SK-N-SH (cell line): ENCODE results near the gene TFCP2. TPM values are rescaled to one million over a fixed set of nuclear protein-coding genes. Genes with fewer than 3 reads are reported as not detected.

Experiments used
- CTCF ChIA-PET: fragments of 300-600, 350-600 bp; formaldehyde crosslinking; extraction: SDS; loops from one replicate; lab custom pipeline; 2021; lab: Yijun Ruan, JAX
- POLR2A ChIA-PET: fragments of 350-600 bp; sonication (Branson Sonifier 250); formaldehyde crosslinking; extraction: SDS; loops from one replicate; lab custom pipeline; 2020; ENCODE audit warnings: antibody characterized with exemption, inconsistent platforms; lab: Yijun Ruan, JAX
- DNase-seq: peaks from one replicate; pipeline ENCODE4 v3.0.0; 2012
- H2AFZ ChIP-seq: fragments of 200-600 bp; sonication (generic); 2 replicates; pipeline ENCODE4 v1.8.1; 2016; ENCODE audit warnings: antibody characterized with exemption, mild to moderate bottlenecking, low read depth
- H3F3A ChIP-seq: fragments of 200-600 bp; sonication (generic); replicated peaks from 2 replicates; pipeline ENCODE3; 2016; ENCODE audit warnings: antibody characterized with exemption, mild to moderate bottlenecking; ENCODE audit not compliant: insufficient read depth
- H3K27ac ChIP-seq, 2 experiments: fragments of 200-500 bp in 1 of 2; fragments of 200-600 bp in 1 of 2; sonication (Bioruptor generic) in 1 of 2; sonication (generic), shearing (Covaris generic) in 1 of 2; 2 replicates each; pipeline versions ENCODE4 v1.5.1 to v1.6.1; 2014 to 2016; ENCODE audit warnings: low read depth in 2 of 2, inconsistent platforms in 1 of 2, low read length in 1 of 2, mild to moderate bottlenecking in 1 of 2, mixed read lengths in 1 of 2
- H3K27me3 ChIP-seq: fragments of 200-600 bp; sonication (generic), shearing (Covaris generic); 2 replicates; pipeline ENCODE4 v1.6.1; 2016; ENCODE audit warnings: mixed run types; ENCODE audit not compliant: insufficient read depth
- H3K36me3 ChIP-seq, 2 experiments: fragments of 200-500 bp in 1 of 2; fragments of 200-600 bp in 1 of 2; sonication (Bioruptor generic) in 1 of 2; sonication (generic) in 1 of 2; replicated peaks in 1 of 2; 2 replicates each; pipeline versions ENCODE3 to v1.5.1; 2014 to 2016; ENCODE audit warnings: low read length in 1 of 2, mild to moderate bottlenecking in 1 of 2; ENCODE audit not compliant: insufficient read depth in 2 of 2, control insufficient read depth in 1 of 2
- H3K4me1 ChIP-seq, 2 experiments: fragments of 200-500 bp in 1 of 2; fragments of 200-600 bp in 1 of 2; sonication (Bioruptor generic) in 1 of 2; sonication (generic), shearing (Covaris generic) in 1 of 2; 2 replicates each; pipeline versions ENCODE4 v1.5.1 to v1.6.1; 2014 to 2016; ENCODE audit warnings: low read depth in 1 of 2, low read length in 1 of 2, mixed run types in 1 of 2; ENCODE audit not compliant: insufficient read depth in 2 of 2, control insufficient read depth in 1 of 2
- H3K4me2 ChIP-seq: fragments of 200-600 bp; sonication (generic), shearing (Covaris generic); 2 replicates; pipeline ENCODE4 v1.6.1; 2017; ENCODE audit warnings: mixed run types
- H3K4me3 ChIP-seq, 2 experiments: fragments of 200-500 bp in 1 of 2; fragments of 200-600 bp in 1 of 2; sonication (Bioruptor generic) in 1 of 2; sonication (generic), shearing (Covaris generic) in 1 of 2; 2 replicates each; pipeline versions ENCODE4 v1.5.1 to v1.8.1; 2014 to 2016; ENCODE audit warnings: low read depth in 2 of 2, inconsistent platforms in 1 of 2, low read length in 1 of 2, mild to moderate bottlenecking in 1 of 2, mixed read lengths in 1 of 2, moderate library complexity in 1 of 2
- H3K79me2 ChIP-seq: fragments of 200-600 bp; sonication (generic); 2 replicates; pipeline ENCODE4 v1.8.1; 2017; ENCODE audit warnings: mild to moderate bottlenecking; ENCODE audit not compliant: insufficient read depth
- H3K9ac ChIP-seq: fragments of 200-600 bp; sonication (generic); 2 replicates; pipeline ENCODE4 v1.6.1; 2017; ENCODE audit warnings: mixed run types
- H3K9me2 ChIP-seq: fragments of 200-600 bp; sonication (generic); 2 replicates; pipeline ENCODE4 v1.6.1; 2017; ENCODE audit warnings: mixed run types
- H3K9me3 ChIP-seq: fragments of 200-600 bp; sonication (generic); 2 replicates; pipeline ENCODE4 v1.6.1; 2017; ENCODE audit warnings: mixed run types, mild to moderate bottlenecking, moderate library complexity
- H4K20me1 ChIP-seq: fragments of 200-600 bp; sonication (generic); 2 replicates; pipeline ENCODE4 v1.6.1; 2017; ENCODE audit warnings: mild to moderate bottlenecking, mixed run types; ENCODE audit not compliant: insufficient read depth
- CHD2 ChIP-seq: fragments of 150-350 bp; IDR thresholded peaks from 2 replicates; pipeline ENCODE4 v1.6.1; 2018; ENCODE audit warnings: low read length; ENCODE audit not compliant: partially characterized antibody
- CTCF ChIP-seq: fragments of 200-600 bp; sonication (generic); IDR thresholded peaks from 2 replicates; pipeline ENCODE4 v1.6.1; 2017; ENCODE audit warnings: antibody characterized with exemption, mild to moderate bottlenecking, moderate library complexity
- EZH2phosphoT487 ChIP-seq: fragments of 200-600 bp; sonication (generic); IDR thresholded peaks from 2 replicates; pipeline ENCODE4 v1.6.1; 2017; ENCODE audit warnings: low read depth, mixed run types, mild to moderate bottlenecking, antibody characterized with exemption, moderate library complexity, borderline replicate concordance
- FOSL2 ChIP-seq: IDR thresholded peaks from 2 replicates; pipeline ENCODE4 v1.4.0; 2012; ENCODE audit warnings: low read depth, mild to moderate bottlenecking, moderate library complexity, borderline replicate concordance
- FOXJ3 ChIP-seq: sonication (generic); formaldehyde crosslinking; IDR thresholded peaks from 2 replicates; pipeline ENCODE4 v1.5.1; 2020; ENCODE audit warnings: mild to moderate bottlenecking, missing genetic modification reagents
- GABPA ChIP-seq: IDR thresholded peaks from 2 replicates; pipeline ENCODE4 v1.4.0; 2012; ENCODE audit warnings: low read depth, mild to moderate bottlenecking
- IRF3 ChIP-seq: fragments of 150-350 bp; IDR thresholded peaks from 2 replicates; pipeline ENCODE4 v1.6.1; 2016; ENCODE audit warnings: mild to moderate bottlenecking, low read depth, low read length
- MAX ChIP-seq: IDR thresholded peaks from 2 replicates; pipeline ENCODE4 v1.4.0; 2012; ENCODE audit warnings: low read depth
- MXI1 ChIP-seq: IDR thresholded peaks from 2 replicates; pipeline ENCODE4 v1.6.1; 2012; ENCODE audit warnings: mild to moderate bottlenecking, low read depth, low read length, improper control_type of control experiment
- NFIC ChIP-seq: IDR thresholded peaks from 2 replicates; pipeline ENCODE4 v1.4.0; 2012; ENCODE audit warnings: borderline replicate concordance
- NRF1 ChIP-seq: IDR thresholded peaks from 2 replicates; pipeline ENCODE4 v1.6.1; 2012; ENCODE audit warnings: low read depth, mild to moderate bottlenecking, low read length
- POLR2AphosphoS5 ChIP-seq: IDR thresholded peaks from 2 replicates; pipeline ENCODE4 v1.6.1; 2012; ENCODE audit warnings: low read depth, low read length
- RCOR1 ChIP-seq: fragments of 150-350 bp; IDR thresholded peaks from 2 replicates; pipeline ENCODE4 v1.6.1; 2017; ENCODE audit warnings: antibody characterized with exemption, low read length
- RFX5 ChIP-seq: IDR thresholded peaks from 2 replicates; pipeline ENCODE4 v1.6.1; 2012; ENCODE audit warnings: mild to moderate bottlenecking, improper control_type of control experiment, low read length
- SIN3A ChIP-seq: IDR thresholded peaks from 2 replicates; pipeline ENCODE4 v1.6.1; 2012; ENCODE audit warnings: low read depth, mild to moderate bottlenecking, low read length, moderate library complexity, borderline replicate concordance
- SMC3 ChIP-seq: IDR thresholded peaks from 2 replicates; pipeline ENCODE4 v1.6.1; 2012; ENCODE audit warnings: low read depth, low read length, improper control_type of control experiment
- TEAD4 ChIP-seq: IDR thresholded peaks from 2 replicates; pipeline ENCODE4 v1.4.0; 2012; ENCODE audit warnings: mild to moderate bottlenecking, borderline replicate concordance; ENCODE audit not compliant: insufficient read depth
- WGBS: methylation state at CpG from one replicate; pipeline ENCODE4 v1.1.6; 2017; ENCODE audit warnings: low lambda C conversion rate; 5-methylcytosine and 5-hydroxymethylcytosine counted together
- polyA plus RNA-seq, 3 experiments: library from polyadenylated mRNA; depleted of rRNA; stranded (reverse); fragments of >200 nt; gene quantifications; 2 replicates each; pipeline ENCODE4 v1.2.3, GENCODE V29; 2012

TFCP2 gene
- polyA plus RNA-seq, 1 of the 3 experiments (the other 2 are of a cell fraction): 18.1 TPM

- no peak for TF ChIP-seq NFIC
- H3K9me2 ChIP-seq: no peaks in the 10 kb centered on the region
Observed at GRCh38 chr12:51162217-51162616, 10.7 kb downstream of the TFCP2 start.

DNA sequence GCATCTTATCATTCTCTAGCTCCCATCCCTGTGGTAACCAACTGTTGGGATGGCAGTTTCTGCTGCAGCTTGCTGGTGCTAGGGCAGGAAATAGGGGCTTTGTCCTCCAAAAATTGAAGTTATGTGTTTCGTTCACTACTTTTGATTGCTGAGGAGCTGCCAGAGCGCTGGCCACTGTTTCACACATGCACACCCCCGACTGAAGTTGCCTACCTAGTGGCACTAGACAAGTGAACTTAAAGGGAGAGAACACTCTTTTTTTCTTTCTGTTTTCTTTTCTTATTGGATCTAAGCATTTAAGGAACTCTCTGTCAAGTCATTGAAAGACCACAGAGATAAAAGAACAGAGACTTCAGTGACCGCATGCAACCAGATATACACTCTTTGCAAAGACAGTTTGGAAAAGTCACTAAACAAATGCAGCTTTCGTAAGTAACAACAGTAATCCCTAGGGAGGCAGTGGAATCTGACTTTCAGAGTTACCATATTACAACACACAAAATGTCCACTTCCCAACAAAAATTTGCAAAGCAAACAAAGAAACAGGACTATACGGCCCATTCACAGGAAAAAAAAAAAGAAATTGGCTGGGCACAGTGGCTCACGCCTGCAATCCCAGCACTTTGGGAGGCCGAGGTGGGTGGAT, 12.0 kb downstream of the TFCP2 start:
- Histone ChIP-seq H3K27me3 (no peaks in the 10 kb centered on the region), H3K4me3 (no peak overlapping the region), H3K36me3 (no peaks in the 10 kb centered on the region), H3K9me3 (no peaks in the 10 kb centered on the region), H3K79me2 (peaks cover 81% of the 10 kb centered on the region), H2AFZ (no peak overlapping the region), H3K4me2 (no peak overlapping the region), H3K9ac (no peak overlapping the region), H3K4me1 (no peaks in the 10 kb centered on the region), H3K27ac (no peak overlapping the region), H3F3A (peaks cover 4% of the 10 kb centered on the region)
- CTCF ChIA-PET: no interaction called here
- POLR2A ChIA-PET: no interaction called here
- WGBS: 87% methylated on average over 8 of the region's 8 CpGs
- no peak for TF ChIP-seq TEAD4
- TF ChIP-seq SIN3A: no peak
- no peak for TF ChIP-seq RFX5
- TF ChIP-seq CHD2: no peak
- TF ChIP-seq RCOR1: no peak
- no peak for TF ChIP-seq MAX
- TF ChIP-seq, all 33 proteins: peak for 0
- Histone ChIP-seq H3K9me2 (no peaks in the 10 kb centered on the region), H4K20me1 (0 out of 2 replicates have a peak, but pooled peaks cover 4% of the 10 kb centered on the region)
- no peak for DNase-seq

More at GRCh38 chr12:51162217-51162616, 10.7 kb downstream of the TFCP2 start:
- no peak overlapping the region for H3K27ac ChIP-seq
- no peaks in the 10 kb centered on the region for H3K36me3 ChIP-seq
- no peak overlapping the region for H3K4me3 ChIP-seq
- H3K9ac ChIP-seq: no peak overlapping the region
- ChIA-PET POLR2A (no interaction called here), CTCF (no interaction called here)
- H3K4me2 ChIP-seq: no peak overlapping the region
- peaks cover 4% of the 10 kb centered on the region for H3F3A ChIP-seq
- H3K79me2 ChIP-seq: peaks cover 91% of the 10 kb centered on the region
- WGBS: 99% methylated on average over 6 of the region's 6 CpGs
- H3K9me3 ChIP-seq: no peaks in the 10 kb centered on the region
- H4K20me1 ChIP-seq: 0 out of 2 replicates have a peak, but pooled peaks cover 4% of the 10 kb centered on the region
- H3K4me1 ChIP-seq: no peaks in the 10 kb centered on the region
- H2AFZ ChIP-seq: no peak overlapping the region
- no peaks in the 10 kb centered on the region for H3K27me3 ChIP-seq
- no peak for DNase-seq

DNA sequence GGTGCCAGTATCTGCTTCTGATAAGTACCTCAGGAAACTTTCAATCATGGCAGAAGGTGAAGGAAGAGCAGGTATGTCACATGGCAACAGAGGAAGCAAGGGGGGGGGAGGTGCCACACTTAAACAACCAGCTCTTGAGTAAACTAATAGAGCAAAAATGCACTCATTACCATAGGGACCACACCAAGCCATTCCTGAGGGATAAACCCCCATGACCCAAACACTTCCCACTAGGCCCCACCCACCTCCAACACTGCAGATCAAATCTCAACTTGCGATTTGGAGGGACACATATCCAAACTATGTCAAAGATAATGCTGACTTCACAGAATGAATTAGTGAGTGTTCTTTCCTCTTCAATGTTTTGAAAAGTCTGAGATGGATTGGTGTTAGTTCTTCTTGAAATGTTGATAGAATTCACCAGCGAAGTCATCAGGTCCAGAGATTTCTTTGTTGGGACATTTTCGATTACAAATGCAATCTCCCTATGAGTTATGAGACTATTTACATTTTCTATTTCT, 16.6 kb downstream of the TFCP2 start:
- no peak overlapping the region for H3K4me2 ChIP-seq
- ChIA-PET POLR2A (no interaction called here), CTCF (no interaction called here)
- H2AFZ ChIP-seq: no peak overlapping the region
- no peaks in the 10 kb centered on the region for H3K27me3 ChIP-seq
- H3K9me3 ChIP-seq: no peaks in the 10 kb centered on the region
- H3K27ac ChIP-seq: no peak overlapping the region
- no peaks in the 10 kb centered on the region for H3F3A ChIP-seq
- 0 out of 2 replicates have a peak, but pooled peaks cover 7% of the 10 kb centered on the region for H4K20me1 ChIP-seq
- no peaks in the 10 kb centered on the region for H3K9me2 ChIP-seq
- H3K4me1 ChIP-seq: no peaks in the 10 kb centered on the region
- H3K79me2 ChIP-seq: peaks cover 69% of the 10 kb centered on the region
- no peak overlapping the region for H3K9ac ChIP-seq
- 95% methylated on average over 3 of the region's 3 CpGs for WGBS
- no peak for DNase-seq
- H3K4me3 ChIP-seq: no peak overlapping the region
- H3K36me3 ChIP-seq: no peaks in the 10 kb centered on the region
- no peak for TF ChIP-seq SIN3A
- TF ChIP-seq NRF1: no peak
- no peak for TF ChIP-seq FOXJ3 (CRISPR knock-in tag)
- no peak for TF ChIP-seq MXI1
- no peak for TF ChIP-seq CTCF
- no peak for TF ChIP-seq EZH2phosphoT487
- TF ChIP-seq POLR2AphosphoS5: no peak
- TF ChIP-seq SMC3: no peak
- no peak for TF ChIP-seq RFX5
- no peak for TF ChIP-seq NFIC
- no peak for TF ChIP-seq IRF3
- no peak for TF ChIP-seq GABPA
- TF ChIP-seq FOSL2: no peak
